ENCODE results near the gene NBEAL1.

GRCh38 chr2:203080447-203081045 lies 65.9 kb downstream of the NBEAL1 start:
- TF ChIP-seq CTCF (tag by site-specific recombination; IDR thresholded peaks at IDR 0.05) (no peak), ZBTB26 (tag by site-specific recombination; optimal IDR thresholded peaks at IDR 0.05) (no peak), ZNF48 (tag by site-specific recombination; IDR thresholded peaks at IDR 0.05) (no peak), ZSCAN18 (tag by site-specific recombination; IDR thresholded peaks at IDR 0.05) (no peak), ZNF140 (tag by site-specific recombination; IDR thresholded peaks at IDR 0.05) (no peak), ZBTB49 (tag by site-specific recombination; IDR thresholded peaks at IDR 0.05; ENCODE audit: low read depth) (no peak), ZNF362 (tag by site-specific recombination; IDR thresholded peaks at IDR 0.05) (no peak), REST (tag by site-specific recombination; IDR thresholded peaks at IDR 0.05) (no peak), ZNF785 (tag by site-specific recombination; IDR thresholded peaks at IDR 0.05) (no peak)
